Thyroid gland (tissue), 4 donors: ENCODE results near the gene SLC39A8.

ENCODE experiments used
- POLR2A ChIP-seq, 2 donors: fragments of 450-650 bp; IDR thresholded peaks; one replicate each; pipeline ENCODE4 v1.6.1; 2017; ENCODE audit warnings: antibody characterized with exemption in 2 of 2, mild to moderate bottlenecking in 2 of 2, moderate library complexity in 1 of 2
- TF ChIP-seq, protein P1 (sequence below), 6 experiments: fragments of 200-600 bp in 3 of 6; fragments of 450-650 bp in 3 of 6; sonication (generic) in 3 of 6; IDR thresholded peaks; one replicate each; pipeline ENCODE4 v1.5.1; 2016 to 2019; ENCODE audit warnings: antibody characterized with exemption in 6 of 6, mild to moderate bottlenecking in 2 of 6, inconsistent platforms in 1 of 6, moderate library complexity in 1 of 6

DNA sequence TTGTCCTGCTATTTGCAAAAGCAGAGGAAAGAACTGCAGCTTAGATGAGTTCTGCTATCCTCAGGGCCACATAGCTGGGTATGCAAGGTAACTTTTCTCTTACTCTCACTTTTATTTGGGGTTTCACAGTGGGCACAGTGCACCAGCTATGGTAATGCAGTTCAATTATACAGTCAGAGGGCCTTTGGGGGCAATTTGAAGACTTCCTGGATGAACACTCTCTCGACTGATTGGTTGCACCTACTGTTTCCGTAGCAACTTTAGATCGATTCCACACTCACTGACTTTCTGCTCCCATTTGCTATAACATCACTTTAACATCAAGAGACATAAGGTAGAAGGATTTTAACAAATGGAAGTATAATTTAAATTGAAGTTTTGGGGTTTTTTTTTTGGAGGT is 128.6 kb downstream of the SLC39A8 start:
- TF ChIP-seq, protein P1, sequence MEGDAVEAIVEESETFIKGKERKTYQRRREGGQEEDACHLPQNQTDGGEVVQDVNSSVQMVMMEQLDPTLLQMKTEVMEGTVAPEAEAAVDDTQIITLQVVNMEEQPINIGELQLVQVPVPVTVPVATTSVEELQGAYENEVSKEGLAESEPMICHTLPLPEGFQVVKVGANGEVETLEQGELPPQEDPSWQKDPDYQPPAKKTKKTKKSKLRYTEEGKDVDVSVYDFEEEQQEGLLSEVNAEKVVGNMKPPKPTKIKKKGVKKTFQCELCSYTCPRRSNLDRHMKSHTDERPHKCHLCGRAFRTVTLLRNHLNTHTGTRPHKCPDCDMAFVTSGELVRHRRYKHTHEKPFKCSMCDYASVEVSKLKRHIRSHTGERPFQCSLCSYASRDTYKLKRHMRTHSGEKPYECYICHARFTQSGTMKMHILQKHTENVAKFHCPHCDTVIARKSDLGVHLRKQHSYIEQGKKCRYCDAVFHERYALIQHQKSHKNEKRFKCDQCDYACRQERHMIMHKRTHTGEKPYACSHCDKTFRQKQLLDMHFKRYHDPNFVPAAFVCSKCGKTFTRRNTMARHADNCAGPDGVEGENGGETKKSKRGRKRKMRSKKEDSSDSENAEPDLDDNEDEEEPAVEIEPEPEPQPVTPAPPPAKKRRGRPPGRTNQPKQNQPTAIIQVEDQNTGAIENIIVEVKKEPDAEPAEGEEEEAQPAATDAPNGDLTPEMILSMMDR (IDR thresholded peaks at IDR 0.05): no peak
- no peak for TF ChIP-seq POLR2A (IDR thresholded peaks at IDR 0.05)
